HG03571 (cell line): Measurements from ENCODE around the gene LAG3.

Experiments
- ATAC-seq: cut with Tn5 transposase; IDR thresholded peaks from one replicate; pipeline ENCODE4 v1.9.1; 2021; ENCODE audit not compliant: unreplicated experiment

LAG3 gene

GRCh38 chr12:6787309-6787708, 15.0 kb downstream of the LAG3 start:
- no peak for ATAC-seq

- no peak for ATAC-seq
Measured at GRCh38 chr12:6788972-6789924, 16.9 kb downstream of the LAG3 start, which contains the start of gene CD4. Gene CD4, plus strand, starts transcription at chr12:6789528. Its CDS starts 10,611 bp downstream, at chr12:6800139.

GRCh38 chr12:6790496-6791150, 18.3 kb downstream of the LAG3 start:
- no peak for ATAC-seq

- no peak for ATAC-seq
Measured at GRCh38 chr12:6791931-6792520, 19.7 kb downstream of the LAG3 start.

GRCh38 chr12:6792522-6793201, 20.3 kb downstream of the LAG3 start:
- no peak for ATAC-seq

- no peak for ATAC-seq
Measured at GRCh38 chr12:6795088-6795487, 22.8 kb downstream of the LAG3 start.

GRCh38 chr12:6796576-6796975, 24.3 kb downstream of the LAG3 start:
- no peak for ATAC-seq

- no peak for ATAC-seq
Measured at GRCh38 chr12:6799147-6799546, 26.8 kb downstream of the LAG3 start.

- ATAC-seq, result no peak
Measured at GRCh38 chr12:6807170-6807569, 34.9 kb downstream of the LAG3 start.

- ATAC-seq, result no peak
Measured at GRCh38 chr12:6809056-6809455, 36.7 kb downstream of the LAG3 start.

GRCh38 chr12:6810758-6811157, 38.4 kb downstream of the LAG3 start:
- no peak for ATAC-seq

- ATAC-seq, result no peak
Measured at GRCh38 chr12:6813363-6813762, 41.0 kb downstream of the LAG3 start.

GRCh38 chr12:6816598-6816997, 44.3 kb downstream of the LAG3 start:
- ATAC-seq, result no peak

- ATAC-seq, result no peak
Measured at GRCh38 chr12:6817098-6817497, 44.8 kb downstream of the LAG3 start.

GRCh38 chr12:6817662-6818157, 45.4 kb downstream of the LAG3 start:
- ATAC-seq, result no peak

GRCh38 chr12:6818222-6818621, 45.9 kb downstream of the LAG3 start:
- no peak for ATAC-seq

GRCh38 chr12:6818645-6819044, 46.3 kb downstream of the LAG3 start:
- no peak for ATAC-seq

GRCh38 chr12:6819106-6820030, 47.0 kb downstream of the LAG3 start:
- no peak for ATAC-seq

- ATAC-seq, result no peak
Measured at GRCh38 chr12:6820166-6820565, 47.8 kb downstream of the LAG3 start.
